ENCODE measurements around the gene PLCL2.
"Not testable (repeated sequence)": the region's sequence is repeated elsewhere in the genome, so short reads cannot be mapped to it uniquely, and the experiment has no call there.

GRCh38 chr3:17106801-17107200 lies 222.0 kb downstream of the PLCL2 start:
- not testable (repeated sequence) for TF ChIP-seq YY1 (IDR thresholded peaks at IDR 0.05); CTCF (IDR thresholded peaks at IDR 0.05; ENCODE audit: low read depth, low read length, missing input control); TAF1 (conservative IDR thresholded peaks at IDR 0.05); ATF3 (IDR thresholded peaks at IDR 0.05); SP1 (IDR thresholded peaks at IDR 0.05); EGR1 (IDR thresholded peaks at IDR 0.05; ENCODE audit: low read depth in 2 of 2); RXRA (IDR thresholded peaks at IDR 0.05); RAD21 (IDR thresholded peaks at IDR 0.05); FOXA1 (IDR thresholded peaks at IDR 0.05)
